Activated CD4-positive, CD25-positive, alpha-beta regulatory T cell treated with anti-CD3 and anti-CD28 coated beads, Interleukin-2, amount 50 U/mL, for 72 hours (primary cell): ENCODE measurements around the gene UCK1.
A peak's percentile ranks its signal among the peaks of the same experiment; 100 is the strongest.
"Not testable (repeated sequence)": the region's sequence is repeated elsewhere in the genome, so short reads cannot be mapped to it uniquely, and the experiment has no call there.

Experiments
- DNase-seq: peaks from one replicate; pipeline ENCODE4 v3.0.0; 2021

Gene UCK1

GRCh38 chr9:131554087-131554842, 23.2 kb upstream of the UCK1 start:
- DNase-seq = no peak

- no peak for DNase-seq
Observed at GRCh38 chr9:131552030-131552429, 21.0 kb upstream of the UCK1 start.

GRCh38 chr9:131550465-131550864, 19.4 kb upstream of the UCK1 start:
- not testable (repeated sequence) for DNase-seq

- not testable (repeated sequence) for DNase-seq
Observed at GRCh38 chr9:131549186-131549585, 18.1 kb upstream of the UCK1 start.

GRCh38 chr9:131546336-131547084, 15.4 kb upstream of the UCK1 start:
- no peak for DNase-seq

GRCh38 chr9:131545786-131546335, 14.8 kb upstream of the UCK1 start:
- no peak for DNase-seq

- DNase-seq = no peak
Observed at GRCh38 chr9:131545003-131545785, 14.1 kb upstream of the UCK1 start, which contains the start of gene PRRT1B. Gene PRRT1B, plus strand, starts transcription at chr9:131545523. Its CDS starts 93 bp downstream, at chr9:131545616.

- DNase-seq = no peak
Observed at GRCh38 chr9:131543141-131543540, 12.1 kb upstream of the UCK1 start.

GRCh38 chr9:131539223-131539923, 8.3 kb upstream of the UCK1 start:
- DNase-seq = no peak

GRCh38 chr9:131537946-131538345, 6.9 kb upstream of the UCK1 start:
- no peak for DNase-seq

GRCh38 chr9:131534721-131535237, 3.7 kb upstream of the UCK1 start:
- DNase-seq = no peak

- DNase-seq = peak; percentile 48
Observed at GRCh38 chr9:131530546-131530919, 530 bp downstream of the UCK1 start.

- DNase-seq = no peak
Observed at GRCh38 chr9:131529597-131530545, 1.2 kb downstream of the UCK1 start.

- no peak for DNase-seq
Observed at GRCh38 chr9:131528886-131529505, 2.1 kb downstream of the UCK1 start.

GRCh38 chr9:131528186-131528585, 2.9 kb downstream of the UCK1 start:
- DNase-seq = no peak

GRCh38 chr9:131525643-131526565, 5.2 kb downstream of the UCK1 start:
- DNase-seq = no peak

GRCh38 chr9:131524665-131525315, 6.3 kb downstream of the UCK1 start:
- DNase-seq = no peak
